ENCODE measurements around the gene UCHL5. TPM values are rescaled to one million over a fixed set of nuclear protein-coding genes. Genes with fewer than 3 reads are reported as not detected.
"Not testable (repeated sequence)": the region's sequence is repeated elsewhere in the genome, so short reads cannot be mapped to it uniquely, and the experiment has no call there.

Gene UCHL5
- total RNA-seq, 2 donors from 2014 or later, result 15.5 to 18.9 TPM

- no peaks in the 10 kb centered on the region for H3K4me1 Mint-ChIP-seq
- no peaks in the 10 kb centered on the region for H3K27me3 Mint-ChIP-seq
- H3K9me3 ChIP-seq (ENCODE audit: control insufficient read depth, low read length, poor library complexity, severe bottlenecking), result no peaks in the 10 kb centered on the region
- DNase-seq (no peak), ATAC-seq (no peak)
- H3K27ac Mint-ChIP-seq, result no peak overlapping the region
- H3K36me3 Mint-ChIP-seq (ENCODE audit: low read depth), result no peaks in the 10 kb centered on the region
- no peak overlapping the region for H3K4me3 Mint-ChIP-seq
Observed at GRCh38 chr1:193016788-193017187, 42.4 kb downstream of the UCHL5 start.

DNA sequence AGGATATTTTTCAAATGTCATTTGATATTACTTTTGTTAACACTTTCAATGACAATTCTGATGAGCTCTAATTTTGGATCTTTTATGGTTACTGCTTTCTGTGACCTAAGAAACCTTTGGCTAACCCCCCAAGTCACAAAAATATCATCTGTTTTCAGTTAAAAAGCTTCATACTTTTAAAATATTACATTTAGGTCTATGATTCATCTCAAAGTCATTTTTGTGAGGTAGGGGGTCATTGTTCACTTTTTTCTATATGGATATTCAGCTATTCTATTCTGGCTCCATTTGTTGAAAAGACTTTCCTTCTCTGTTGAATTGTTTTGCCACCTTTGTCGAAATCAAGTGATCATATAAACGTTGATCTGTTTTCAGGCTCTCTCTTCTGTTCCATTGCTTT, 44.8 kb downstream of the UCHL5 start:
- no peaks in the 10 kb centered on the region for H3K36me3 Mint-ChIP-seq (ENCODE audit: low read depth)
- ATAC-seq (no peak), DNase-seq (no peak)
- H3K9me3 ChIP-seq (ENCODE audit: control insufficient read depth, low read length, poor library complexity, severe bottlenecking), result no peaks in the 10 kb centered on the region
- H3K4me3 Mint-ChIP-seq, result no peak overlapping the region
- H3K4me1 Mint-ChIP-seq, result no peaks in the 10 kb centered on the region
- H3K27me3 Mint-ChIP-seq, result no peaks in the 10 kb centered on the region
- H3K27ac Mint-ChIP-seq, result no peak overlapping the region

DNA sequence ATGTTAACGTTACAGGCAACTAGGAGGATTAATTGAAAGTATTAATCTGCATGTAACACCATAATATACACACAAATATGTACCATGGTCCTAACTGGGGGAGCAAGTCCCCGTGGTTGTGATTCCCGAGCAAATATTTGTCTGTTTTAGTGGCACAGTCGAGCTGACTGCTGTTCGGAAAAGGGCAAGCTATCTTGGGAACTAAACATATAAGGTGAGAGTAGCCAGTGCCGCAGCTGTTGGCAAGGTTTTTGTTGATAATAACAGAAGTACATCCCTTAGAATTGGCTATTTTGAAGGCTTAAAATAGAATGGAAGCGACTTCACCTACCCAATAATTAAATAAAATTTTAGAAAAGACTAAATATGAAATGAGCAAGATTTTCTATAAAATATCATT, 45.5 kb downstream of the UCHL5 start:
- H3K36me3 Mint-ChIP-seq (ENCODE audit: low read depth), result no peaks in the 10 kb centered on the region
- DNase-seq, result no peak
- H3K27ac Mint-ChIP-seq, result no peak overlapping the region
- no peak for ATAC-seq
- no peaks in the 10 kb centered on the region for H3K9me3 ChIP-seq (ENCODE audit: control insufficient read depth, low read length, poor library complexity, severe bottlenecking)
- H3K27me3 Mint-ChIP-seq, result no peaks in the 10 kb centered on the region
- H3K4me3 Mint-ChIP-seq, result no peak overlapping the region
- no peaks in the 10 kb centered on the region for H3K4me1 Mint-ChIP-seq

DNA sequence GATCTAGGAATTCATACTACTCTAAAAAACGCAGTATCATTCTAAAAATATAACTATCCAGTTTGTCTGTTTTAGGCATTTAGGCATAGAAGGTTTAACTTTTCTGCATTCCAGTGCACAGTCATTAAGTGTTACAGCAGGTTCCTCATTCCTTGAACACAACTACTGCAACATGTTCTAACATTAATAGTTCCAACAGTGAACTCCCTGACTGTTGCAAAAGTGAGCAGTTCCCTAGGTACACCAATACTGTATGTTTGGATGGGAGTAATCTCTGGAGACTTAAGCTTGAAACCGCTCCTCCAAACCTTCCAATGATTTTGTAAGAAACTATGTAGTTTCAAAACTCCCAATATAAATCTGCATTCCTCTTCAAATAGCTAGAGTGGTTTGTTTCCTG, 46.2 kb downstream of the UCHL5 start:
- ATAC-seq (no peak), DNase-seq (no peak)
- no peak overlapping the region for H3K27ac Mint-ChIP-seq
- no peak overlapping the region for H3K4me3 Mint-ChIP-seq
- H3K36me3 Mint-ChIP-seq (ENCODE audit: low read depth), result no peaks in the 10 kb centered on the region
- H3K9me3 ChIP-seq (ENCODE audit: control insufficient read depth, low read length, poor library complexity, severe bottlenecking), result no peaks in the 10 kb centered on the region
- H3K27me3 Mint-ChIP-seq, result no peaks in the 10 kb centered on the region
- H3K4me1 Mint-ChIP-seq, result no peaks in the 10 kb centered on the region

DNA sequence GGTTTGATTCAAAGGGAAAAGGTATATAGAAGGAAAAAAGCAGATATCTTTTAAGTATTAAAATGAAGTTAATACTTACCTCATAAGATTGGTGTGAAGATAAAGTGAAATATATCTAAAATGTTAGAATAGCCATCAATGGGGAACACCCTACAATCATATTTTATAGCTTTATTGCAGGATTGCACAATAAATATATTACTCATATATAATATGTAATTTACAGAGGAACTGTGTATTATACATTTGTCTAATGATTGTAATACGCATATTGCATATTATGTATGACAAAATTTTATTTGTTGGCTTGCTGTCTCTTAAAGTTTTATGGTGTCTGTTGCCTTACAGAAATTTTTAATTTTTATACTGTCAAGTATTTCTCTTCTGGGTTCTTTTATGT, 47.8 kb downstream of the UCHL5 start:
- Mint-ChIP-seq H3K4me1 (no peaks in the 10 kb centered on the region), H3K36me3 (ENCODE audit: low read depth) (no peaks in the 10 kb centered on the region), H3K27ac (no peak overlapping the region), H3K27me3 (no peaks in the 10 kb centered on the region), H3K4me3 (no peak overlapping the region)
- DNase-seq (no peak), ATAC-seq (no peak)
- no peaks in the 10 kb centered on the region for H3K9me3 ChIP-seq (ENCODE audit: control insufficient read depth, low read length, poor library complexity, severe bottlenecking)

GRCh38 chr1:193009501-193009900, 49.7 kb downstream of the UCHL5 start:
- H3K9me3 ChIP-seq (ENCODE audit: control insufficient read depth, low read length, poor library complexity, severe bottlenecking), result no peaks in the 10 kb centered on the region
- no peak for ATAC-seq
- no peak for DNase-seq
- H3K27me3 Mint-ChIP-seq, result no peaks in the 10 kb centered on the region
- no peak overlapping the region for H3K27ac Mint-ChIP-seq
- H3K36me3 Mint-ChIP-seq (ENCODE audit: low read depth), result peaks cover 2% of the 10 kb centered on the region
- H3K4me3 Mint-ChIP-seq, result no peak overlapping the region
- H3K4me1 Mint-ChIP-seq, result no peaks in the 10 kb centered on the region

- peaks cover 4% of the 10 kb centered on the region for H3K36me3 Mint-ChIP-seq (ENCODE audit: low read depth)
- H3K4me3 Mint-ChIP-seq, result no peak overlapping the region
- no peak for ATAC-seq
- H3K9me3 ChIP-seq (ENCODE audit: control insufficient read depth, low read length, poor library complexity, severe bottlenecking), result no peaks in the 10 kb centered on the region
- no peaks in the 10 kb centered on the region for H3K4me1 Mint-ChIP-seq
- no peaks in the 10 kb centered on the region for H3K27me3 Mint-ChIP-seq
- no peak overlapping the region for H3K27ac Mint-ChIP-seq
- DNase-seq, result no peak
Observed at GRCh38 chr1:193005785-193006184, 53.4 kb downstream of the UCHL5 start.

DNA sequence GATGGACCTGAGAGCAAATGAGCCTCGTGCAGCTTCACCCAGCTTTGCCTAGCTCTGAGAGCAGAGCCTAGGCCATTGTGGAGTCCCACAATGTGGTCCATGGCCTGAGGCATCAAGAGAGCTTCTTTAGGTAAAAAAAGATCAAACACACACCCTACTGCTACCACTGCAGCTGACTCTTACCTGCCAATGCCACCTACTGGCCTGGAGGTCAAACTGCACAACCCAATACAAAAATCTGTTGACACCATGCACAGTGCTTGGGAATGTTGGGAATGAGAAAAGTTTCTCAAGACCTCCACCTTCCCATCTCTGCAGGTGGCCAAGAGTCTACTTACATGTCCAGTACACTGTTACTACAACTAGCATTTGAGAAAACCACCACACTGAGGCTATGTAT, 60.6 kb downstream of the UCHL5 start:
- no peak overlapping the region for H3K27ac Mint-ChIP-seq
- no peak overlapping the region for H3K4me3 Mint-ChIP-seq
- peaks cover 7% of the 10 kb centered on the region for H3K36me3 Mint-ChIP-seq (ENCODE audit: low read depth)
- DNase-seq (no peak), ATAC-seq (no peak)
- no peaks in the 10 kb centered on the region for H3K4me1 Mint-ChIP-seq
- no peaks in the 10 kb centered on the region for H3K27me3 Mint-ChIP-seq
- H3K9me3 ChIP-seq (ENCODE audit: control insufficient read depth, low read length, poor library complexity, severe bottlenecking), result no peaks in the 10 kb centered on the region

- Mint-ChIP-seq H3K4me3 (no peak overlapping the region), H3K27ac (no peak overlapping the region), H3K27me3 (no peaks in the 10 kb centered on the region), H3K4me1 (no peaks in the 10 kb centered on the region), H3K36me3 (ENCODE audit: low read depth) (no peaks in the 10 kb centered on the region)
- no peaks in the 10 kb centered on the region for H3K9me3 ChIP-seq (ENCODE audit: control insufficient read depth, low read length, poor library complexity, severe bottlenecking)
- ATAC-seq, result no peak
- DNase-seq, result no peak
Observed at GRCh38 chr1:192994141-192994540, 65.0 kb downstream of the UCHL5 start.

DNA sequence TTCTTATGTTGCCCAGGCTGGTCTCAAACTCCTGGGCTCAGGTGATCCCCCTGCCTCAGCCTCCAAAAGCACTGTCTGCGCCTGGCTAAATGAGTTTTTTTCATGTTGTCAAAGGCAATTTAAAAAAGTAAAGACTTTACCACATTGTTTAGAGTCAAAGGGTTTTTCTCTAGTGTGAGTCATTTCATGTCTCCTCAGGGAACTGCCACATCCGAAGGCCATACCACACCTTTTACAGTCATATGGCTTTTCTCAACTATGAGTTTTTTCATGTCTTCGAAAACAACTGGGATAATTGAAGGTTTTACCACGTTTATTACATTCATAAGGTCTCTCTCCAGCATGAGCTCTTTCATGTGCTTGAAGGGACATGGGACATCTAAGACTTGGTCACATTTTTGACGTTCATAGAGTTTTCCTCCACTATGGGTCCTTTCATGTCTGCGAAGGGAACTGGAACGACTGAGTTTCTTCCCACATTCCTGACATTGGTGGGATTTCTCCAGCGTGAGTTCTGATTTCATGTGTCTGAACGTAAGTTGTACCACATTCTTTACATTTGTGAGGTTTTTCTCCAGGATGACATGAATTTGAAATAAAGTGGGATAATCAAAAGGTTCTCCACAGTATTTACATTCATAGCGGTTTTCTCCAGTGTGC, 65.6 kb downstream of the UCHL5 start:
- DNase-seq, result no peak
- H3K36me3 Mint-ChIP-seq (ENCODE audit: low read depth), result no peaks in the 10 kb centered on the region
- no peaks in the 10 kb centered on the region for H3K27me3 Mint-ChIP-seq
- no peak overlapping the region for H3K4me3 Mint-ChIP-seq
- ATAC-seq, result no peak
- H3K9me3 ChIP-seq (ENCODE audit: control insufficient read depth, low read length, poor library complexity, severe bottlenecking), result no peaks in the 10 kb centered on the region
- no peak overlapping the region for H3K27ac Mint-ChIP-seq
- H3K4me1 Mint-ChIP-seq, result no peaks in the 10 kb centered on the region

GRCh38 chr1:192986748-192987334, 72.3 kb downstream of the UCHL5 start:
- not testable (repeated sequence) for H3K4me3 Mint-ChIP-seq; H3K36me3 Mint-ChIP-seq (ENCODE audit: low read depth); H3K27ac Mint-ChIP-seq; DNase-seq; H3K4me1 Mint-ChIP-seq; H3K9me3 ChIP-seq (ENCODE audit: control insufficient read depth, low read length, poor library complexity, severe bottlenecking); H3K27me3 Mint-ChIP-seq; ATAC-seq

- H3K27ac Mint-ChIP-seq, result no peak overlapping the region
- no peaks in the 10 kb centered on the region for H3K36me3 Mint-ChIP-seq (ENCODE audit: low read depth)
- no peak for DNase-seq
- ATAC-seq, result no peak
- peaks cover 3% of the 10 kb centered on the region for H3K4me1 Mint-ChIP-seq
- H3K27me3 Mint-ChIP-seq, result no peaks in the 10 kb centered on the region
- H3K9me3 ChIP-seq (ENCODE audit: control insufficient read depth, low read length, poor library complexity, severe bottlenecking), result no peaks in the 10 kb centered on the region
- no peak overlapping the region for H3K4me3 Mint-ChIP-seq
Observed at GRCh38 chr1:192986110-192986747, 72.9 kb downstream of the UCHL5 start.

DNA sequence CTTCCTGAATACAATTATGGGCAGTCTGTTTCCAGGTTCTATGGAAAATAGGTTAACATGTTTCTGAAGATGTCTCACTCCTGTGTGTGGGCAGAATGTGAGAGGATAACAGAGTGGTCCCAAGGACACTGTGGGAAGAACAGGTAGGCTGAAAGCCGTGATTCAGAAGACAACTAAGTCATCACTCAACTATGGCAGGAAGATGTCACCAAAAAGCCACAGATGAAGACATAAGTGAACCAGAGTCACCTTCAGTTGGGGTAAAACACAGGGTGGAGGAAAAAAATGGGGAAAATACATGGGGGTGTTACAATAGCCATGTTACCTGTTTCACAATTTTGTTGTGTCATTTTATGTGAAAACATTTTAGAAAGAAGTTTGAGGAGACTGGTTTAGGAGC, 75.1 kb downstream of the UCHL5 start:
- no peak for DNase-seq
- peaks cover 3% of the 10 kb centered on the region for H3K4me1 Mint-ChIP-seq
- H3K27me3 Mint-ChIP-seq, result no peaks in the 10 kb centered on the region
- no peaks in the 10 kb centered on the region for H3K36me3 Mint-ChIP-seq (ENCODE audit: low read depth)
- H3K27ac Mint-ChIP-seq, result no peak overlapping the region
- no peaks in the 10 kb centered on the region for H3K9me3 ChIP-seq (ENCODE audit: control insufficient read depth, low read length, poor library complexity, severe bottlenecking)
- H3K4me3 Mint-ChIP-seq, result no peak overlapping the region
- no peak for ATAC-seq

All from T-helper 17 cell (primary cell).